K562 (cell line): ENCODE measurements around the gene RAB13. TPM values are rescaled to one million over a fixed set of nuclear protein-coding genes. Genes with fewer than 3 reads are reported as not detected.
A peak's percentile ranks its signal among the peaks of the same experiment; 100 is the strongest.

Experiments
- ATAC-seq: fragments of 200-7000 bp; cut with Tn5 transposase; 3 replicates; pipeline ENCODE4 v1.9.1; 2020; ENCODE audit warnings: moderate library complexity
- BruUV-seq: library from RNA; stranded (reverse); fragments of 400-500 nt; replicated peaks from 2 replicates; lab custom pipeline; 2021; lab: Mats Ljungman, UMichigan
- CTCF ChIA-PET: fragments of 300-600 bp; formaldehyde crosslinking; extraction: SDS; loops from one replicate; lab custom pipeline; 2021; ENCODE audit warnings: low intra/inter-chr PET ratio; lab: Yijun Ruan, JAX
- POLR2A ChIA-PET: fragments of 300-600, 350-650 bp; sonication (Branson Sonifier 250); formaldehyde crosslinking; extraction: SDS; loops from one replicate; lab custom pipeline; 2021; ENCODE audit warnings: antibody characterized with exemption, inconsistent platforms; lab: Yijun Ruan, JAX
- DNase-seq, 4 experiments: peaks; one replicate each; pipeline versions ENCODE4 v3.0.0 to v3.0.0-alpha.2; 2011 to 2018; ENCODE audit warnings: low spot score in 3 of 4, mixed read lengths in 3 of 4; ENCODE audit errors: extremely low read depth in 1 of 4
- FAIRE-seq: peaks from 2 replicates; lab custom pipeline; 2011; peaks lifted over from hg19 to GRCh38; lab: Jason Lieb, UNC
- H2AFZ ChIP-seq: 2 replicates; pipeline ENCODE4 v1.6.0; 2011; ENCODE audit warnings: low read depth, low read length, control low read depth, inconsistent platforms
- H3K27ac ChIP-seq: fragments of 200-600 bp; 3 replicates; pipeline ENCODE4 v1.8.0; 2011; ENCODE audit warnings: low read depth, mild to moderate bottlenecking, control low read depth, inconsistent platforms, low read length, moderate library complexity, mixed read lengths; ENCODE audit errors: extremely low read depth
- H3K27me3 ChIP-seq, 2 experiments: fragments of 300-600 bp in 1 of 2; 2 replicates in 1 of 2; 3 replicates in 1 of 2; pipeline versions ENCODE4 v1.6.0 to v1.8.0; 2011; ENCODE audit warnings: inconsistent platforms in 2 of 2, low read length in 2 of 2, mild to moderate bottlenecking in 1 of 2, mixed read lengths in 1 of 2, moderate library complexity in 1 of 2; ENCODE audit not compliant: control insufficient read depth in 2 of 2, insufficient read depth in 2 of 2
- H3K36me3 ChIP-seq: fragments of 300-600 bp; 3 replicates; pipeline ENCODE4 v1.8.0; 2011; ENCODE audit warnings: mild to moderate bottlenecking, low read length, inconsistent platforms; ENCODE audit not compliant: control insufficient read depth, insufficient read depth
- H3K4me1 ChIP-seq, 2 experiments: fragments of 200-600 bp in 1 of 2; replicated peaks in 1 of 2; 2 replicates in 1 of 2; 3 replicates in 1 of 2; pipeline versions ENCODE4 v1.5.1 to v1.8.0; 2011; ENCODE audit warnings: inconsistent platforms in 2 of 2, low read length in 2 of 2, mild to moderate bottlenecking in 1 of 2, mixed read lengths in 1 of 2, moderate library complexity in 1 of 2; ENCODE audit not compliant: control insufficient read depth in 2 of 2, insufficient read depth in 2 of 2
- H3K4me2 ChIP-seq: 2 replicates; pipeline ENCODE4 v1.6.1; 2011; ENCODE audit warnings: low read length, control low read depth, inconsistent platforms, mixed read lengths; ENCODE audit not compliant: insufficient read depth
- H3K4me3 ChIP-seq: fragments of 200-600 bp; sonication (generic), shearing (Covaris generic); 2 replicates; pipeline ENCODE4 v1.5.1; 2016; ENCODE audit warnings: control low read depth, inconsistent platforms
- H3K79me2 ChIP-seq: fragments of 200-600 bp; 3 replicates; pipeline ENCODE4 v1.8.0; 2011; ENCODE audit warnings: low read length, inconsistent platforms; ENCODE audit not compliant: control insufficient read depth, insufficient read depth
- H3K9ac ChIP-seq, 2 experiments: 2 replicates each; pipeline versions ENCODE4 v1.6.0 to v1.6.1; 2011; ENCODE audit warnings: low read depth in 2 of 2, low read length in 2 of 2, control low read depth in 1 of 2, inconsistent platforms in 1 of 2, mild to moderate bottlenecking in 1 of 2, mixed read lengths in 1 of 2; ENCODE audit not compliant: insufficient read depth in 1 of 2
- H3K9me1 ChIP-seq: one replicate; pipeline ENCODE4 v1.6.0; 2011; ENCODE audit warnings: inconsistent platforms, mild to moderate bottlenecking, low read length, moderate library complexity; ENCODE audit not compliant: control insufficient read depth, insufficient read depth
- H3K9me3 ChIP-seq: replicated peaks from 2 replicates; pipeline ENCODE4 v1.5.1; 2011; ENCODE audit warnings: low read depth, low read length, inconsistent platforms; ENCODE audit not compliant: control insufficient read depth, insufficient read depth
- H4K20me1 ChIP-seq: replicated peaks from 2 replicates; pipeline ENCODE4 v1.6.1; 2011; ENCODE audit warnings: low read length, inconsistent platforms, mixed read lengths; ENCODE audit not compliant: control insufficient read depth, insufficient read depth
- CBFA2T3 ChIP-seq: fragments of 450-650 bp; IDR thresholded peaks from 2 replicates; pipeline ENCODE4 v1.6.1; 2017
- HDAC1 ChIP-seq, 2 experiments: fragments of 450-650 bp; IDR thresholded peaks; 2 replicates each; pipeline ENCODE4 v1.6.1; 2016 to 2017; ENCODE audit warnings: inconsistent platforms in 1 of 2, mild to moderate bottlenecking in 1 of 2, moderate library complexity in 1 of 2
- KDM1A ChIP-seq, 2 experiments: fragments of 450-650 bp; IDR thresholded peaks; 2 replicates each; pipeline ENCODE4 v1.6.1; 2016; ENCODE audit warnings: mild to moderate bottlenecking in 2 of 2
- MEIS2 ChIP-seq: fragments of 450-650 bp; IDR thresholded peaks from 2 replicates; pipeline ENCODE4 v1.6.1; 2014; ENCODE audit warnings: mild to moderate bottlenecking; ENCODE audit not compliant: partially characterized antibody
- PBX2 ChIP-seq, 2 experiments: IDR thresholded peaks in 1 of 2; conservative IDR thresholded peaks in 1 of 2; 2 replicates each; pipeline ENCODE4 v1.6.1; 2016; ENCODE audit warnings: low read depth in 2 of 2, mild to moderate bottlenecking in 1 of 2, missing compliant biosample characterization in 1 of 2, missing genetic modification characterization in 1 of 2, moderate library complexity in 1 of 2
- RB1 ChIP-seq: fragments of 450-650 bp; IDR thresholded peaks from 2 replicates; pipeline ENCODE4 v1.6.1; 2017; ENCODE audit warnings: low read depth, mild to moderate bottlenecking
- RBM25 ChIP-seq: fragments of 200-400 bp; formaldehyde crosslinking; IDR thresholded peaks from 2 replicates; pipeline ENCODE4 v1.6.1; 2018; ENCODE audit warnings: low read length, low read depth, moderate library complexity; ENCODE audit not compliant: severe bottlenecking
- RCOR1 ChIP-seq, 2 experiments: IDR thresholded peaks; 2 replicates each; pipeline ENCODE4 v1.6.1; 2012; ENCODE audit warnings: low read depth in 2 of 2, low read length in 2 of 2, borderline replicate concordance in 1 of 2, improper control_type of control experiment in 1 of 2
- ZNF77 ChIP-seq: fragments of 250-450 bp; sonication (Bioruptor Pico); IDR thresholded peaks from 2 replicates; pipeline ENCODE4 v1.5.0; 2020
- WGBS: fragments of 100-300 bp; shearing (Covaris generic); methylation state at CpG from one replicate; pipeline ENCODE4 v1.1.6; 2016; ENCODE audit warnings: low coverage, mixed read lengths; ENCODE audit not compliant: insufficient coverage; ENCODE audit errors: missing lambda C conversion rate; 5-methylcytosine and 5-hydroxymethylcytosine counted together
- in situ Hi-C: fragments of 300-500 bp; cut with MboI; formaldehyde crosslinking; loops from 4 replicates; pipeline ENCODE4 v1.15.0; 2018; ENCODE audit warnings: inconsistent platforms, mixed read lengths
- intact Hi-C: fragments of 100-400 bp; cut with micrococcal nuclease; formaldehyde crosslinking; loops from 2 replicates; pipeline ENCODE4 v1.14.2; 2022
- polyA plus RNA-seq, 8 experiments: library from polyadenylated mRNA; depleted of rRNA in 4 of 8; stranded (reverse) in 5 of 8; unstranded in 3 of 8; fragments of >200 nt; fragmentation: Nextera tagmentation in 2 of 8; fragmentation: Illumina TruSeq in 1 of 8; extraction: Ambion mirVana in 2 of 8; extraction: Trizol in 1 of 8; gene quantifications; 2 replicates each; pipeline versions ENCODE4 v1.2.1 to v1.2.3, GENCODE V29; 2011 to 2014; ENCODE audit warnings: inconsistent platforms in 1 of 8, missing spikeins in 1 of 8
- total RNA-seq, 7 experiments: library from RNA; depleted of rRNA in 6 of 7; stranded (reverse); fragments of >200 nt in 6 of 7; fragmentation: Illumina TruSeq in 2 of 7; extraction: Trizol in 2 of 7; gene quantifications; 2 replicates each; pipeline versions ENCODE4 v1.2.1 to v1.2.3, GENCODE V29; 2011 to 2021; ENCODE audit warnings: low replicate concordance in 1 of 7

Gene RAB13
- total and polyA plus RNA-seq, 9 of the 15 experiments (the other 6 are each of a cell fraction or from before 2014, with no cell fraction given): 22.3 to 100 (median 39.8) TPM

GRCh38 chr1:154012129-154012528 lies 26.0 kb upstream of the RAB13 start:
- Histone ChIP-seq H3K4me2 (no peak overlapping the region), H3K36me3 (no peaks in the 10 kb centered on the region), H3K9ac (no peak overlapping the region), H3K4me3 (no peak overlapping the region), H4K20me1 (no peaks in the 10 kb centered on the region), H3K4me1 (no peaks in the 10 kb centered on the region; a peak in 2 of 5 replicates), H3K79me2 (no peaks in the 10 kb centered on the region), H2AFZ (no peak overlapping the region), H3K9me3 (no peaks in the 10 kb centered on the region), H3K27ac (no peak overlapping the region), H3K27me3 (peaks cover 4 to 16% of the 10 kb centered on the region in 2 experiments; a peak in 3 of 5 replicates), H3K9me1 (no peaks in the 10 kb centered on the region)
- intact Hi-C loops (no loop called here), in situ Hi-C loops (no loop called here)
- ChIA-PET POLR2A (interaction anchor here (2.0 kb wide), 1 partner anchor 21 kb away, joined by 11 read pairs; the partner anchor contains the start of gene RPS27), CTCF (no interaction called here)
- no peak for TF ChIP-seq RB1
- 0 out of 4 replicates have a peak, but pooled peaks of 1 of the 2 experiments have one; percentile 25 for TF ChIP-seq HDAC1 (IDR thresholded peaks at IDR 0.05)
- TF ChIP-seq CBFA2T3: peak; percentile 46
- TF ChIP-seq RCOR1 (IDR thresholded peaks at IDR 0.05; ENCODE audit: borderline replicate concordance in 1 of 2, low read depth in 2 of 2, low read length in 2 of 2): 0 out of 4 replicates have a peak, but pooled peaks of 1 of the 2 experiments have one; percentile 19
- TF ChIP-seq ZNF77: no peak
- TF ChIP-seq RBM25: no peak
- peak; percentile 58 for TF ChIP-seq MEIS2
- TF ChIP-seq KDM1A (IDR thresholded peaks at IDR 0.05): peak; percentile 88 to 95
- no peak for TF ChIP-seq PBX2 (CRISPR knock-in tag; IDR thresholded peaks at IDR 0.05; ENCODE audit: low read depth)
- peak; percentile 62 for TF ChIP-seq PBX2 (tag; conservative IDR thresholded peaks at IDR 0.05; ENCODE audit: low read depth)
- FAIRE-seq (no peak), DNase-seq (no peak), ATAC-seq (no peak)
- WGBS: 5% methylated on average over 1 of the region's 1 CpG
- BruUV-seq: no TSS peak
